ENCODE data around the gene AHCTF1.

The AHCTF1 gene

DNA sequence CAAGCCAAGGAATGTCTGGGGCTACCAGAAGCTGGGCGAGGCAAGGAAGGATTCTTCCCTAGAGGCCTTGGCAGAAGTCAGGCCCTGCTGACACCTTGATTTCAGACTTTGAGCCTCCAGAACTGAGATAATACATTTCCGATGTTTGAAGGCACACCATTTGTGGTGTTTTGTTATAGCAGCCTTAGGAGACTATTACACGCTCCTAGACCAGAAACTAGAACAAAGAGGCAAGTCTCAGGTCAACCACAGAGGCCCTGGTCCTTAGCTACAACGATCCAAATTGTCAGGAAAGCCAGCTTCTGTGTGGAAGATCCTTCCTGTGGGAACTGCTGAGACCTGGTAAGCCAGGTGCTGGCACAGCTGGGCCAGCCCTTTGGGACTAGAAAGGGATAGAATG, 19.7 kb upstream of the AHCTF1 start:
- Histone ChIP-seq H3K36me3 (ENCODE audit: insufficient read depth, low read length) (no peaks in the 10 kb centered on the region), H3K4me3 (ENCODE audit: low read depth, low read length) (no peak overlapping the region), H3K4me1 (ENCODE audit: control insufficient read depth, insufficient read depth, low read length, unreplicated experiment) (peaks cover 17% of the 10 kb centered on the region), H2AFZ (ENCODE audit: low read length, unreplicated experiment) (no peak overlapping the region), H3K27me3 (ENCODE audit: insufficient read depth, low read length) (no peaks in the 10 kb centered on the region), H3K27ac (ENCODE audit: low read depth, low read length) (no peak overlapping the region), H3K79me2 (ENCODE audit: control insufficient read depth, insufficient read depth, low read length, unreplicated experiment) (no peaks in the 10 kb centered on the region)

DNA sequence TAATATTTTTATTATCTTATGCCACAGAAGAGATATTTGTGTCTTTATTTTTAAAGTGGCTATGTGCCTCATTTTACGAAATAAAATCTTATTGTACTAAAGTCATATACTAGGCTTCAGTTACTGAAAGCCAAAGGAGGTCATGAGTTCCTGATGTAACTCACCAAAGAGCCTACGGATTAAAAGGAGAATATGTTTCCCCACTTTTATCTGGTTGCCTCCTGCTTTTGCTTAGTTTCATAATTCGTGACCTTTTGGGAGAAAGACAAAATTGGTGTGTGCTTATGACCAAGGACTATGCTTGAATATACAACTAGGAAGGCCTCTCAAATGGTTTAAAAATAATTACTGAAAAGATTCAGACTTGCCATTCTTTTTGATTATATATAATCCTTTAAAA, 18.2 kb upstream of the AHCTF1 start:
- Histone ChIP-seq H3K4me1 (ENCODE audit: control insufficient read depth, insufficient read depth, low read length, unreplicated experiment) (peaks cover 21% of the 10 kb centered on the region), H3K27ac (ENCODE audit: low read depth, low read length) (no peak overlapping the region), H3K27me3 (ENCODE audit: insufficient read depth, low read length) (no peaks in the 10 kb centered on the region), H3K4me3 (ENCODE audit: low read depth, low read length) (no peak overlapping the region), H2AFZ (ENCODE audit: low read length, unreplicated experiment) (no peak overlapping the region), H3K36me3 (ENCODE audit: insufficient read depth, low read length) (no peaks in the 10 kb centered on the region), H3K79me2 (ENCODE audit: control insufficient read depth, insufficient read depth, low read length, unreplicated experiment) (no peaks in the 10 kb centered on the region)

DNA sequence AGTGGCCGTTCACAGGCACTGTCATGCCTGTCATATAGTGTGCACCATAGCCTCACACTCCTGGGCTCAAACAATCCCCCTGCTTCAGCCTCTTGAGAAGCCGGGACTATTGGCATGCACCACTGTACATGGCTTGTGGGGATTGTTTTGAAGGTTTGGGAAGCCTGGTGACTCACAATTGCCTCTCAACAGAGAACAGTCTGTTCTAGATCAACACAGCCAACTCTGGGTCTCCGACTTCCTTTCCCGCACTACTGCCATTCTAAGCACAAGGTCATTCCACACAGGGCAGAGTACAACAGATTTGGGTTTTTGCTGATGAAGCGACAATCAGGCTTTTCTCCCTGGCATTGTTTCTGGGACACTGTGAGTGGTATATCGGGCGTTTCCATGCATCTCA, 15.5 kb upstream of the AHCTF1 start:
- H3K4me1 ChIP-seq (ENCODE audit: control insufficient read depth, insufficient read depth, low read length, unreplicated experiment), result peaks cover 21% of the 10 kb centered on the region
- peak overlapping the region; percentile 93 for H3K27ac ChIP-seq (ENCODE audit: low read depth, low read length)
- peak overlapping the region; percentile 24; the same call in 1 of the 2 replicates for H3K4me3 ChIP-seq (ENCODE audit: low read depth, low read length)
- H3K27me3 ChIP-seq (ENCODE audit: insufficient read depth, low read length), result no peaks in the 10 kb centered on the region
- no peaks in the 10 kb centered on the region for H3K36me3 ChIP-seq (ENCODE audit: insufficient read depth, low read length)
- no peaks in the 10 kb centered on the region for H3K79me2 ChIP-seq (ENCODE audit: control insufficient read depth, insufficient read depth, low read length, unreplicated experiment)
- H2AFZ ChIP-seq (ENCODE audit: low read length, unreplicated experiment), result peak overlapping the region; percentile 91

DNA sequence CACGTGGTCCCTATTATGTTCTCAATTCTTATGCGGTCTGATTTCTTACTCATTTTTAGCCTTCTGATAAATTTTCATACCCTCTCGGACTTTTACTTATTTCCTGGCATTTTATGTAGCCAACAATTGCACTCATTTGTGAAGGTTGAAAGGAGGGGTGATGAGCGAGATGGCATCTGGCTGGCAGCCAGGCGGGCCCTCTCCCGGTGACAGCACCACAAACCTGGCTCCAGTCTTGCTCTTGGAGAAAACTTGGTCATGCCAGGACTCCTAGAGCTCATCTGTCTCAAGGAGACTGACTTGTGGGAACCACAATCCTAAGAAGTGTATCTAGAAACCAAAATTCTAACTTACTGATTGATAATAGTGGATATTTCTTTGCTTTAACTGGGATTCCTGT, 14.6 kb upstream of the AHCTF1 start:
- H3K4me3 ChIP-seq (ENCODE audit: low read depth, low read length), result no peak overlapping the region
- H2AFZ ChIP-seq (ENCODE audit: low read length, unreplicated experiment), result peak overlapping the region; percentile 21
- H3K27me3 ChIP-seq (ENCODE audit: insufficient read depth, low read length), result no peaks in the 10 kb centered on the region
- H3K27ac ChIP-seq (ENCODE audit: low read depth, low read length), result peak overlapping the region; percentile 93
- H3K36me3 ChIP-seq (ENCODE audit: insufficient read depth, low read length), result no peaks in the 10 kb centered on the region
- H3K79me2 ChIP-seq (ENCODE audit: control insufficient read depth, insufficient read depth, low read length, unreplicated experiment), result no peaks in the 10 kb centered on the region
- H3K4me1 ChIP-seq (ENCODE audit: control insufficient read depth, insufficient read depth, low read length, unreplicated experiment), result peaks cover 21% of the 10 kb centered on the region

DNA sequence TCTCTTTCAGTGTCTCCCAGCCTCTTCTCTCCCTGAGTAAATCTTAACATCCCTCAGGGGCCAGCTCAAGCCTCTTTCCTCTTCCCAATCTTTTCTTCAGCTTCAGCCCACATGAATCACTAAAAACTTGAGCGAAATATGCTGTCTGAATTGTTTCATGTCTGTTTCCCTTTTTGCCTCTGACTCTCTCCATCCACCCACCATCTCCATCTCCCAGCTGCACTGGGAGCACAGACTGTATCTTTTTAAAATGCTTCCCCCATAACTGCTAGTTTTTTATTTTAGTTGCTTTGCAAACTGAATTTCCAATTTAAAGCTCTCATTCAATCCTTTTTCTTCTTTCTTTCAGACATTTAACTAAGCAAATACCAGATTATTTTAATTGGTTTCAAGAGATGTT, 3.0 kb upstream of the AHCTF1 start:
- Histone ChIP-seq H3K79me2 (ENCODE audit: control insufficient read depth, insufficient read depth, low read length, unreplicated experiment) (peaks cover 15% of the 10 kb centered on the region), H2AFZ (ENCODE audit: low read length, unreplicated experiment) (no peak overlapping the region), H3K4me1 (ENCODE audit: control insufficient read depth, insufficient read depth, low read length, unreplicated experiment) (no peaks in the 10 kb centered on the region), H3K36me3 (ENCODE audit: insufficient read depth, low read length) (no peaks in the 10 kb centered on the region), H3K27ac (ENCODE audit: low read depth, low read length) (no peak overlapping the region), H3K27me3 (ENCODE audit: insufficient read depth, low read length) (no peaks in the 10 kb centered on the region), H3K4me3 (ENCODE audit: low read depth, low read length) (no peak overlapping the region)

DNA sequence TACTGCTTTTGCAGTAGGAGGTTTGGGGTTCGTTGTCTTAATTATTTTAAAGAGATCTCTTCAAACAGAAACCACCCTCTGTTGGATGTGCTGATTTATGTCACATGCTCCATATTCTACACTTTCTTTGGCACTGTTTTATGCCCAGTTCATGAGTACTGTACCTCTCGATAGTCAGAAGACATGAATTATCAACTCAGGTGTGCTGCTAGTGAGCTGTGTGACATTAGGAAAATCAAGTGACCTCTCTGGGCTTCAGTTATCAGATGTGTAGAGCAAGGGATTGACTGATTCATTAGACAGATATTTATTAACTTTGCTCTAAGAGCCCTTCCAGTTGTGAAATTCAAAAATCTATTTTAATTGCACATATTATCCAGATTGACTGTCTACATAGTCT, 2.1 kb upstream of the AHCTF1 start:
- H3K79me2 ChIP-seq (ENCODE audit: control insufficient read depth, insufficient read depth, low read length, unreplicated experiment), result peaks cover 22% of the 10 kb centered on the region
- peaks cover under 1% of the 10 kb centered on the region; the same call in 1 of the 2 replicates for H3K36me3 ChIP-seq (ENCODE audit: insufficient read depth, low read length)
- peaks cover 3% of the 10 kb centered on the region for H3K4me1 ChIP-seq (ENCODE audit: control insufficient read depth, insufficient read depth, low read length, unreplicated experiment)
- no peak overlapping the region for H2AFZ ChIP-seq (ENCODE audit: low read length, unreplicated experiment)
- H3K4me3 ChIP-seq (ENCODE audit: low read depth, low read length), result no peak overlapping the region
- no peaks in the 10 kb centered on the region for H3K27me3 ChIP-seq (ENCODE audit: insufficient read depth, low read length)
- H3K27ac ChIP-seq (ENCODE audit: low read depth, low read length), result no peak overlapping the region

DNA sequence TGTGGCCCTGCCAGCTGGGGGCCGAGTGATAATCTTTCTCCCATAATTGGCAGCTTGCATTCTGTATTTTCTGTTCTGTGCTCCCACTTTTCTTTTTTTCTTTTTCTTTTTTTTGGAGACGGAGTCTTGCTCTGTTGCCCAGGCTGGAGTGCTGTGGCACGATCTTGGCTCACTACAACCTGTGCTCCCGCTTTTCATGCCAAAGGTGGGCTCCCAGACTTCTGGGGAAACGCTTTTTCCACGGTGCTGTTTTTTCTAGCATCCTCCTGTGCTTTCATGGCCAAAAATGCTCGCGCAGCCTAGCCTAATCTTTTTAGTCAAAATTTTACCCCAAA, 585 bp upstream of the AHCTF1 start:
- Histone ChIP-seq H3K36me3 (ENCODE audit: insufficient read depth, low read length) (peaks cover 9% of the 10 kb centered on the region), H3K27me3 (ENCODE audit: insufficient read depth, low read length) (no peaks in the 10 kb centered on the region), H2AFZ (ENCODE audit: low read length, unreplicated experiment) (peak overlapping the region; percentile 95), H3K27ac (ENCODE audit: low read depth, low read length) (no peak overlapping the region; the same call in 1 of the 2 replicates), H3K79me2 (ENCODE audit: control insufficient read depth, insufficient read depth, low read length, unreplicated experiment) (peaks cover 36% of the 10 kb centered on the region), H3K4me1 (ENCODE audit: control insufficient read depth, insufficient read depth, low read length, unreplicated experiment) (peaks cover 6% of the 10 kb centered on the region), H3K4me3 (ENCODE audit: low read depth, low read length) (peak overlapping the region; percentile 79)

DNA sequence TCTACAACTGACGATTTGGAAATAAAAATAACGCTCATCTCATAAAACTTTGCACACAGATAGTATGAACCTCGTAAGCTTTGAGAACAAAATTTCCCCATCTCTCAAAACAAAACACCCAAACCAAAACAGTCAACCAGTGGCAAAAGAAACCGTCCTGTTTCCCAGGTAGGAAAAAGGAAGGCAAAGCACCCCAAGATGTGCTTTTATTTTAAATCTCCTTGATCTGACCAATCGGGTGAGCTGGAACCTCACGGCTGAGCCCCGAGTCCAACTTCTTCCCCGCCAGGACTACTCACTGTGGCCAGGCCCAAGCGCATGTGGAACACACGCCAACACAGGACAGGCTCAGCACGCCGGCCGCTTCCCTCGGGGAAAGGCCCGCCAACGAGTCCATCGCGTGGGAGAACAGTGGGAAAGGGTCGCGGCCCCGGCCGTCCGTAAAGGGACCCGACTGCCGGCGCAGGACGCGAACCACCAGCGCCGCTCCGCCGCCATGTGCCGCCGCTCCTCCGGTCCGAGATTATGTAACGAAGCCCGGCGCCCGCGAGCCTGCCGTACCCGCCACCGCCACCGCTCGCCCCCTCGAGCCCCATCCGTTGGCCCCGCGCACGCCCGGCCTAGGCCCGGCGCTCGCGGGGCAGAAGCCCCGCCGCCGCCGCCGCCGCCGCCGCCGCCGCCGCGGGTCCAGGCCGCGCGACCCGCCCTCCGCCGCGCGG, 759 bp downstream of the AHCTF1 start:
- Histone ChIP-seq H3K4me1 (ENCODE audit: control insufficient read depth, insufficient read depth, low read length, unreplicated experiment) (peaks cover 6% of the 10 kb centered on the region), H3K27me3 (ENCODE audit: insufficient read depth, low read length) (no peaks in the 10 kb centered on the region), H3K27ac (ENCODE audit: low read depth, low read length) (peak overlapping the region; percentile 89), H3K4me3 (ENCODE audit: low read depth, low read length) (peak overlapping the region; percentile 79), H2AFZ (ENCODE audit: low read length, unreplicated experiment) (peak overlapping the region; percentile 9), H3K36me3 (ENCODE audit: insufficient read depth, low read length) (peaks cover 17% of the 10 kb centered on the region), H3K79me2 (ENCODE audit: control insufficient read depth, insufficient read depth, low read length, unreplicated experiment) (peaks cover 49% of the 10 kb centered on the region)

DNA sequence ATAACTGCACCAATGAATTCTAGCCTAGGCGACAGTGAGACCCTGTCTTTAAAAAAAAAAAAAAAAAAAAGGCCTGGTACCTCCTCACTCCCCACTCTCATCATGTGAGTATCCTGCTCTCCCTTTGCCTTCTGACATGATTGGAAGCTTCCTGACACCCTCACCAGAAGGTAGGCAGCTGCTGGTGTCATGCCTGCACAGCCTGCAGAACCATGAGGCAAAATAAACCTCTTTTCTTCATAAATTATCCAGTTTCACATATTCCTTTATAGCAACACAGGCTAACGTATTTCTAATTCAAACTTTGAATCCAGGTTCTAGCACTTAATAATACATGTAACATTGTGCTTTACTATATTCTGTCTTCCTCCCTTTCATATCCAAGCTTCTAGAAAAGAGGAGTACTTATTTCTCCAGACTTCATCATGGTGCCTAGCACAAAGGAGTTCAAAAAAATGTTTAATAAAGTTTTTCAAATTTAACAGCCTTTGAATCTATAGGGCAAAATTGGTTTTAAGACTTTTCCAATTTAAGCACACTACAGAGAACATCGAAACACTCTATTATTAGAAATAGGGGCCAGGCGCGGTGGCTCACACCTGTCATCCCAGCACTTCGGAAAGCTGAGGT, 5.6 kb downstream of the AHCTF1 start:
- H3K79me2 ChIP-seq (ENCODE audit: control insufficient read depth, insufficient read depth, low read length, unreplicated experiment), result peaks cover 91% of the 10 kb centered on the region
- no peak overlapping the region for H3K27ac ChIP-seq (ENCODE audit: low read depth, low read length)
- no peak overlapping the region for H3K4me3 ChIP-seq (ENCODE audit: low read depth, low read length)
- H3K4me1 ChIP-seq (ENCODE audit: control insufficient read depth, insufficient read depth, low read length, unreplicated experiment), result peaks cover 11% of the 10 kb centered on the region
- H3K27me3 ChIP-seq (ENCODE audit: insufficient read depth, low read length), result no peaks in the 10 kb centered on the region
- H3K36me3 ChIP-seq (ENCODE audit: insufficient read depth, low read length), result peaks cover 23% of the 10 kb centered on the region
- no peak overlapping the region for H2AFZ ChIP-seq (ENCODE audit: low read length, unreplicated experiment)

DNA sequence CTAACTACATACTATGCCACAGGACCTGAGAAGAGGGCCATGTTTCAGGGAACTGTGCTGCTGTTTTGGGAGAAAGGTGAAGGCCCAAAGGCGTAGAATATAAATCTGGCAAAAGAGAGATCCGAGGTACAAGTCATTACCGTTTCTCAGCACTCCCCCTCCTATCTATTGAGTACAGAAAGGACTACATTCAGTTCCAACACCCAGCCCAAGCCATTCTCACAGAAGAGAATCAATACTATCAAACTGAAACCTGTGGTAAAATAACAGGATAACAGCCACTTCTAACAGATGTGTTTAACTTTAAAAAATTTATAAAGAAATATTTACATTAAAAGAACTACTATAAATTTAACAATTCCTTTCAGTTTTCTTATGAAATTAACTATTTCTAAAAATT, 7.8 kb downstream of the AHCTF1 start:
- Histone ChIP-seq H2AFZ (ENCODE audit: low read length, unreplicated experiment) (no peak overlapping the region), H3K4me3 (ENCODE audit: low read depth, low read length) (no peak overlapping the region), H3K4me1 (ENCODE audit: control insufficient read depth, insufficient read depth, low read length, unreplicated experiment) (peaks cover 9% of the 10 kb centered on the region), H3K27ac (ENCODE audit: low read depth, low read length) (no peak overlapping the region), H3K36me3 (ENCODE audit: insufficient read depth, low read length) (peaks cover 23% of the 10 kb centered on the region), H3K27me3 (ENCODE audit: insufficient read depth, low read length) (no peaks in the 10 kb centered on the region), H3K79me2 (ENCODE audit: control insufficient read depth, insufficient read depth, low read length, unreplicated experiment) (peaks cover 89% of the 10 kb centered on the region)

DNA sequence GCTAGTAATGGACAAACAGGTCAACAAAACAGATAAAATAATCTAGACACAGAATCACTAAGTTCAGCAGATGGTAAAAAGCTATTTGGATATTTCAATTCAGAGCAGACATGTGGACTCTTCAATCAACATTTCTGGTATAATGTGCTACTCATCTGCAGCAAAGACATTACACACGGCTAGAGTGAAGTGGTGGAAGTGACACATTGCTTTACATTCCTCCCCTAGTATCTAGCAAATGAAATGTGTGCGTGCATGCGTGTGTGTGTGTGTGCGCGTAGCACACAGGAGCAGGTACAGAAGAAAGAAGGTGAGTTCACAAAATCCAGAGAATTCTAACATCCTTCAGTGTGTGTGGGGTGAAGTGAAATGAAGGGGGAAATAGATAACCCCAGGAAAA, 8.3 kb downstream of the AHCTF1 start:
- Histone ChIP-seq H3K27me3 (ENCODE audit: insufficient read depth, low read length) (no peaks in the 10 kb centered on the region), H3K4me3 (ENCODE audit: low read depth, low read length) (no peak overlapping the region), H2AFZ (ENCODE audit: low read length, unreplicated experiment) (no peak overlapping the region), H3K27ac (ENCODE audit: low read depth, low read length) (no peak overlapping the region), H3K4me1 (ENCODE audit: control insufficient read depth, insufficient read depth, low read length, unreplicated experiment) (peaks cover 5% of the 10 kb centered on the region), H3K79me2 (ENCODE audit: control insufficient read depth, insufficient read depth, low read length, unreplicated experiment) (peaks cover 89% of the 10 kb centered on the region), H3K36me3 (ENCODE audit: insufficient read depth, low read length) (peaks cover 19% of the 10 kb centered on the region; the same call in 1 of the 2 replicates)
